ES-I3 (cell line): ENCODE data around the gene SHH.
"Not testable (repeated sequence)": the region's sequence is repeated elsewhere in the genome, so short reads cannot be mapped to it uniquely, and the experiment has no call there.

Source experiments
- H3K36me3 ChIP-seq: 2 replicates; pipeline ENCODE4 v1.6.1; 2013; ENCODE audit warnings: mild to moderate bottlenecking, low read length, control low read depth, moderate library complexity; ENCODE audit not compliant: insufficient read depth
- H3K4me1 ChIP-seq: 2 replicates; pipeline ENCODE4 v1.6.1; 2013; ENCODE audit warnings: mild to moderate bottlenecking, control low read depth, low read length; ENCODE audit not compliant: insufficient read depth
- H3K9ac ChIP-seq: 2 replicates; pipeline ENCODE4 v1.6.1; 2013; ENCODE audit warnings: low read depth, mild to moderate bottlenecking, low read length, moderate library complexity
- H3K9me3 ChIP-seq: 2 replicates; pipeline ENCODE4 v1.6.1; 2013; ENCODE audit warnings: mild to moderate bottlenecking, low read length, moderate library complexity; ENCODE audit not compliant: control insufficient read depth, insufficient read depth

The SHH gene

DNA sequence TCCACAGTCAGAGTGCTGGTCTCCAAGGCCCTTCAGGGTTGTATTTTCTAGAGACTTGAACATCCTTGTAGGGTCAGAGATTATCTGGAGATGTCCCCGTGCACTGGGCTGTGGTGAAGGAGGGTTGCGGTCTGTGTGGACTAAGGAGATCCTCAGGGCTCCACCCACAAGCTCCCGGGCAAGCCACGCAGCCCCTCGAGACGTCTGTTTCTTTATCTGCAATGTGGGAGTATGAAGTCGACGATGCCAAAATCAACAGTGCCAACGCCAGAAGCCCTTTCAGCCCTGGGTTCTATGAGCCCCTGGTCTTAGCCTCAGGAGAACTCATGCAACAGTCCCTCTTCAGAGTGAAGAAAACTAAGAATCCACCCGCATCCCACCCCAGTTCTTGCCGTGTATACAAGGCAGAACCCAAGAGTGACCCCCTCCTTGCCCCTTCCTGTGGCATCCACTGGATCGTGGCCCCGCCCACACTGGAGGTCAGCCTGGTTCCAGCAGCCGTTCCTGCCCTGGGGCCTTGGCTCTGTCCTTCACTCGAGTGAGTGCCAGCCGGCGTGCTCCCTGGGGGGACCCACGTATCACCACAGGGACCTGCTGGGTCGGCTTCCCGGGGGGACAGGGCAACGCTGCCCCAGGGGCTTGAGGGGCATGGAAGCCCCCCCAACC is 6.0 kb upstream of the SHH start:
- no peak overlapping the region for H3K9ac ChIP-seq
- H3K36me3 ChIP-seq = no peaks in the 10 kb centered on the region
- no peaks in the 10 kb centered on the region for H3K9me3 ChIP-seq
- no peaks in the 10 kb centered on the region for H3K4me1 ChIP-seq

DNA sequence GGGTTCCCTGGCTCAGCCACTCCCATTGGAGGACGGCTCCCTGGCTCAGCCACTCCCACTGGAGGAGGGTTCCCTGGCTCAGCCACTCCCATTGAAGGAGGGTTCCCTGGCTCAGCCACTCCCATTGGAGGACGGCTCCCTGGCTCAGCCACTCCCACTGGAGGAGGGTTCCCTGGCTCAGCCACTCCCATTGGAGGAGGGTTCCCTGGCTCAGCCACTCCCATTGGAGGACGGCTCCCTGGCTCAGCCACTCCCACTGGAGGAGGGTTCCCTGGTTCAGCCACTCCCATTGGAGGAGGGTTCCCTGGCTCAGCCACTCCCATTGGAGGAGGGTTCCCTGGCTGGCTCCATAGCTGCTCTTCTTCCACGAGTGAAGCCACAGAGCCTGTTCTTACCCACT is 5.3 kb upstream of the SHH start:
- not testable (repeated sequence) for H3K36me3 ChIP-seq, H3K9me3 ChIP-seq, H3K9ac ChIP-seq, H3K4me1 ChIP-seq

DNA sequence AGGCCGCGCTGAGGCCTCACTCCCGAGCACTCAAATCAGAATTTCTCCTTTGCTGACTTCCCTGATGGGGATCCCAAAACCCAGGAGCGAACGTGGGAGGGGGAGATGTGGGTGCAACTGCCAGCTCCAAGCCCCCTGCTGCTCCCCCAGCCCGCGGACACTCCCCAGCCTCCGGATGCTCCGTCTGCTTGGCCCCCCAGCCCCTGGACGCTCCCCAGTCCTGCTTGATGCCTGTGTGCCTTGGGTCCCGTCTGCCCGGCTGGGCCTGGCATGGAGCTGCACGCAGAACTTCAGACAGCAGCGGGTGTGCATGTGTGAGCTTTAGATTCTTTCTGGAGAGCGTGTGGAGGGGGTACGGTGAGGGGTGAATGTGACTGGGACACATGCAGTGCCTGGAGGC is 4.7 kb upstream of the SHH start:
- Histone ChIP-seq H3K9ac (no peak overlapping the region), H3K9me3 (no peaks in the 10 kb centered on the region), H3K4me1 (no peaks in the 10 kb centered on the region), H3K36me3 (no peaks in the 10 kb centered on the region)

DNA sequence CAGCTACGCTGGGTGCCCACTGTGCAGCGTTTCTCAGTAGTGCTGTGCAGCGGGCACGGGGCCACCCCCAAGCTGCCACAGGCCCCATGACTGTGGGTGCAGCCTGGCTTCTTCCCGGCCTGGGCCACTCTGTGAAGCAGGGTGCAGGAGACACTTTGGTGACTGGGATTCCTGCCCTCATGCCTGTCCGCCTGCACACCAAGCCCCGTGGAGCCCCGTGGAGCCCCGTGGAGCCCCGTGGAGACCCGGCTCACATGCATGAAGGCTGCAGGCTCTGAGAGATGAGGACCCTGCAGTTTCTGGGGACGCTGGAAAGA is 3.9 kb upstream of the SHH start:
- H3K36me3 ChIP-seq = no peaks in the 10 kb centered on the region
- H3K9ac ChIP-seq = no peak overlapping the region
- no peaks in the 10 kb centered on the region; the same call in 1 of the 2 replicates for H3K4me1 ChIP-seq
- no peaks in the 10 kb centered on the region for H3K9me3 ChIP-seq

DNA sequence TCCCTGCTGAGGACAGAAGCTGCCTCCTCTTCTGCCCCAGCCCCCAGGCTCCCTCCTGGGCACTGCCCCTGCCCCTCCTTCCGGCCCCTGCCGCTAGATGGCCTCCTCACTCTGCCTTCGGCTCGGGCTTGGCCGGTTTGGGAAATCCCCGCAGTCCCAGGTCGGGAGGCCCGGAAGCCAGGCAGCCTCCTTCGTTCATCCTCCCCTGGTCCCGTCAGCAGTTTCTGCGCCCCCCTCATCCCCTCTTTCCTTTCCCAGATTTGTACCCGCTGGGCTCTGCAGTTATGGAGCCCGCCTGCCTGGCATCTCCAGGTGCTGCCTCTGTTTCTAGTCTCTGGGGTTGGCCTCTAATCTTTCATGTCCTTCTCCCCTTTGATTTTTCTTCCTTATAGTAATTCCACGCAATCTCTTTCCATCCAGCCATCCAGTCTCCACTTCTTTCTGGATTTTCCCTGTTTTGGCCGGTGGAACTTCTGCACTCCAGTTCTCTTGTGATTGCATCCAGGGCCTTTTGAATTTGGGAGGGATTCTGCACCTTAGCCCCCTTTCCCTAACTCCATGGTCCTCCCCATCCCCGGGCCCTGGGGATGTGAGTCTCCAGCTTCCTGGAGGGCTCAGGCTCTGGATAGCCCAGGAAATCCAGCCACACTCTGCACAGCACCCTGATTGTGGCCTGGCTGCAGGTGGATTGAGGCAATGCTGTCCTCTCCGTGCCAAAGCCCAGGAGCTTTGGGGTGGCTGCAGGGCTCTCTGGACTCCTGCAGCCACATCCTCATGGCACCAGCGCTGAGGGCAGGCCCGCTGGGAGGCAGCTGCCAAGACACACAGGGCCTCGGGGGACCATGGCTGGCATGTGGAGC is 3.3 kb upstream of the SHH start:
- no peak overlapping the region for H3K9ac ChIP-seq

DNA sequence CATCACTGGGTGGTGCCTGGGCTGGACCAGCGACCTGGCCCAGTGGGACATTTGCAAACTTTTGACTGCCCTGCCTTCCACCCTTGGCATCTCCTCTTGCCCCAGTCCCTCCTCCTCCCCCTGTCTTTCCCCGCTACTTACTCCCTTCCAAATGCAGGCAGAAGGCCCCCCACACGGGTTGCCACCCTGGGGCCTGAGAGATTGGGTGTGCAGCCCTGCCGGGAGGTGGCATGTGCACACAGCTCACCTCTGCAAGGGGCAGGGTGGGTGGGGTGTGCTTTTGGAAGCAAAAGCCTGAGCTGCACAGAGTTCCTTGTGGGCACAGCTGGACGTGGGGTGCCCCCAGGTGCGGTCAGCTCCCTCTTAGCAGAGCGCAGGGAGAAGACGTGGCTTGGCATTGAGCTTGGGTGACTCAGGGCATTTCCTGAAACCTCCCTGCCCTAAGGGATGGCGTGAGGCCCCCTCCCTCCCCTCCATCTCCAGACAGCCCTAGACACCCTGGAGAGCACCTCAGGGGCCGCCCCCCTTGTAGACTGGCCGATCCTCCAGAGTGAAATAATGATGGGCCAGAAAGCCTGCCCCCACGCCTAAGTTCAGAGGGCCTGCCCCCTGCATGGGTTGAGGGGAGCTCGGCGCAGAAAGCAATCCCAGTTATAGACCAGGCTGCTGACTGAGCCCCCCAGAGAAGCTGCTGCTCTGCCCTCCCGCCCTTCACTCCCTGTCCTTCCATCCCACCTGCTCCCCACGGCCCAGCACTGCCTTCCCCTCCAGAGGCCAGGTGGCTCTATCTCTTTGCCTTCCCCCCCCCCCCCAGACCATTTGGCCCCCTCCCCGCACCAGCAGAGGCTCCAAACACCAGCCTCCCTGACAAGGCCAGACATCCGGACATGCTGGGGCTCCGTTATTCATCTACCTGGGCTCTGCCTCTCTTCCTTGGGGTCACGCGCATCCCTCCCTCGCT is 2.3 kb upstream of the SHH start:
- Histone ChIP-seq H3K9me3 (no peaks in the 10 kb centered on the region), H3K36me3 (no peaks in the 10 kb centered on the region), H3K4me1 (peaks cover 2% of the 10 kb centered on the region; the same call in 1 of the 2 replicates), H3K9ac (no peak overlapping the region)

More for the DNA sequence above, 3.3 kb upstream of the SHH start:
- Histone ChIP-seq H3K36me3 (no peaks in the 10 kb centered on the region), H3K9me3 (no peaks in the 10 kb centered on the region), H3K4me1 (peaks cover 2% of the 10 kb centered on the region; the same call in 1 of the 2 replicates)

DNA sequence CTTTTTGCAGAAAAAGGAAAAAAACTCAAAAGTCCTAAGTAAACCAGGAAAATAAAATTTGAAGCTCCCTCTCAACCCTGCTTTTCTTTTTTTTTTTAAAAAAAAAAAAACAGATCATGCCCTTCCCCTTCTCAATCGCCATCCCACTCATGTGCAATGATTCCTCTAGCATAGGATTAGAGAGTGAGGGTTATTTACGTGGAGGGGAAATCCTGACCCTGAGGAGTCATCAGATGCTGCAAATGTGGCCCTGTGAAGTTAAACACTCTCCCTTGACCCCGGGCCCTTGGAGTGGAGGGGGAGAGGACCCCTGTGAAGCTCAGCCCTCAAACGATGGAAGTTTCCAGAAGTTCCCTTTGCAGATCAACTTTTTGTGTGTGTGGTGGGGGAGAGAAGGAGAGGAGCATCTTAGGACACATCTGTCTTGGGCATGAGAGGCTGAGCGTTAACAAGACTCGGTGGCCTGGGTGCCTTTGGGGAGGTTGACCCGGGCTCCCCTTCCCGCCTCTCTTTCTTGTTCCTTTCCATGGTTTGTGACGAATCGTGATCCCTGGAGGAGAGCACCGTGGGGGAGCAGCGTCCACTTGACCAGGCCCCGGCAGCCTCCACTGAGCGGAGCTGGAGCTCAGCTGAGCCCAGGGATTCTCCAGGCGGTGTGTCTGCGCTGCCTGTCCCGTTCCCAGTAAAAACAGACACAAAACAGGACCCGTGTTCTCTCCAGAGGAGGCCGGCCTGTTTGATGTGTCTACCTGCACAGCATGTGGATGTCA is 1.5 kb upstream of the SHH start:
- Histone ChIP-seq H3K9ac (no peak overlapping the region), H3K36me3 (no peaks in the 10 kb centered on the region), H3K9me3 (no peaks in the 10 kb centered on the region)

DNA sequence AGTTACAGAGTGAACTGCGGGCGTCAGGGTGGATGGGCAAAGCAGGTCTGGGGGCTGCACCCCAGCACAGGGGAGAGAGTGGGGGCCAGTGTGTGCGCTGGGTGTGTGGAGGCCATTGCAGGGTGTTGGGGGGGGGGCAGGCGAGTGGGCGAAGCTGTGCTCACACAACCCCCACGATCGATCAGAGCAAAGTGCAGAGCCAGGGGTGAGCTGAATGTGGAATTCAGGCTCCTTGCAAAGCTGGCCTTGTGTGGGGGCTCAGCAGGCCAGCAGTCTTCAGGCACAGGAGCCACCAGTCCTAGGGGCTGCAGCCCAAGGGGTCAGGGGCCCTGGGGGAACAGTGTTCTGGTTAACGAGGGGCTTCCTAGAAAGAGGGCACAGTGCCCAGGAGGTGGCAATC is 862 bp upstream of the SHH start:
- H3K9me3 ChIP-seq = no peaks in the 10 kb centered on the region
- no peaks in the 10 kb centered on the region for H3K36me3 ChIP-seq
- peaks cover 2% of the 10 kb centered on the region; the same call in 1 of the 2 replicates for H3K4me1 ChIP-seq
- H3K9ac ChIP-seq = no peak overlapping the region

More for the DNA sequence above, 1.5 kb upstream of the SHH start:
- H3K4me1 ChIP-seq = peaks cover 2% of the 10 kb centered on the region; the same call in 1 of the 2 replicates

DNA sequence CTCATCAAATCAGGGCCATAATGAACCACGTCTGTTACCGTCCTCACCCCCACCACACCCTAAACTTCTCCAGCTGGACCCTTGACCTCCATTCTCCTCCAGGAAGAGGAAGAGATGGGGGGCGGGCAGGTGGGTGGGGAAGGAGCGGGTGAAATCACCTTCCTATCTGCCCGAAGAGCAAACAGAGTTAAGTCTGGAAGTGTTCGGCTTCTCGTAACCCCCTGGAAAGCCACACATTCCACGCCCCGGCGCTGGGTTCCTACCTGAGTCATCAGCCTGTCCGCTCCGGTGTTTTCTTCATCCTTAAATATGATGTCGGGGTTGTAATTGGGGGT is 736 bp downstream of the SHH start:
- Histone ChIP-seq H3K9me3 (no peaks in the 10 kb centered on the region), H3K4me1 (peaks cover 5% of the 10 kb centered on the region; the same call in 1 of the 2 replicates), H3K9ac (peak overlapping the region; percentile 12; the same call in 1 of the 2 replicates), H3K36me3 (no peaks in the 10 kb centered on the region)

DNA sequence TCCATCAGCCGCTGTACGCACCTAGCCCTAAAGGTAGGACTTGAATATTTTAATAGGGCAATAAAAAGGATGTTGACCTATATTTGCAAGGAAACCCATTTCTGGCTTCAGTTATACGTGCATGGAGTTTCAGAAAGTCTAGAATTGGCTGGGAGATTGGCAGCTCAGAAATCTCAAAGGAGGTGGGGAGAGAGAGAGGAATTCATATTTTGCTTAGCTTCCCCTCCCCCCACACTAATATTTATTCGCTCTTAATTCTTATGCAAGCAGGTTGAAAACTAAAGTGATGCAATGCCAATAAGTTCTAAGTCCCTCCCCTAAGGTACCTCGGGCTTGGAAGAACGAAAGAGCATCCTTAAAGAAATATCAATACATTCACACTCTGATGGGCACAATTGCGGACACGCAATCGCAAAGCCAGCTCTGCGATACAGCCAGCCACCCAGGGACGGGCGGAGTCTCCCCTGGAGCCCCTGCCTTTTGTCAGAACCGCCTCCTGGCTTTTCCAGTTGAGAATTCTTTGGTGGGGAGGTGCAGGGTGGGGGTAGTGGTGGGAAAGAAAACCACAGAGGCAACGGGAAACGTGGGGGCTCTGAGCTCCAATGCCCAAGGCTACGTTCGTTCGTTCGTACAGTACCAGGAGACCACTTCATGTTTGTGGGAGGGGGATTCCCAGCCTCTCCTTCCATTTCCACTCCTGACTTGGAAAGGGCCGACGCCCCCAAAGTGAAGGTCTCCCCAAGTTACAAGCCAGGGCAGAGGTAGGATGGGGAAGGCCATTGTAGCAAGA is 1.3 kb downstream of the SHH start:
- Histone ChIP-seq H3K9ac (no peak overlapping the region; the same call in 1 of the 2 replicates), H3K9me3 (no peaks in the 10 kb centered on the region), H3K4me1 (peaks cover 5% of the 10 kb centered on the region; the same call in 1 of the 2 replicates), H3K36me3 (no peaks in the 10 kb centered on the region)

DNA sequence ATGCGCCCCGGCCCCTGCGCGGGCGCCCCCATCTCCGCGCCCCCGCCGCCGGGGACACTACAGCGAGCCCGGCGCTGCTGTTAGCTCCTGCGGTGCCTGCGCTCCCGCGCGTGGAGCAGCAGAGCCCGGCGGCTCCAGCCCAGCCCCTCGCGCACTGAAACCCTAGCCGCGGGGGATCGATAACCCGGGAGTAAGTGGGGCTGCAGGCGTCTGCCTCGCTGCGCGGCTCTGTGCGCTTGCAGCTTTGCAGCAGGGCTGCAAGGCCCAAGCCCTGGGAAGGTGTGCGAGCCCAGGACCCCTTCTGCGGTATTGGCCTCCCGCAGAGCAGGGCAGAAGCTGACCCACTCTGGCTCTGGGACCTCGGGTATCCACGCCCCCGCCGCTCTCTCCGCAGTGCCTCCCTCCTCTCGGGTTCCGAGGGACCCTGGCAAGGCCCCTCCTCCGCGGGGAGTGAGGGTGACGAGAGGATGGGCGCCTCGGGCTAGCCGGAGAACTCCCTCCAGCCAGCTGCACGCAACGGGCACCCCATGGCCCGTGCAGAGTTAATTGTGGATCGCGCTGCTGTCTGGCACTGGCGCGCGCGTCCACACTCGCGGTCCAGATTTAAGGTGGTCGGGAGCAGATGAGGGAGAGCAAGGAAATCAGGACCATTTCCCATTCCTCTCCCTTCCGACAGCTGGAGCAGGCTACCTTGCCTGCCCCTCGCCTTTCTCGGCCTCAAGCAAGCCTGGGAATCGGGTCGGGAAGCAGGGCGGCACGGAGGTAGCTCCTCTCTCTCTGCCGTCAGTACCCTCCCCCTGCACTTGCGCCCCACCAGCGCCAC is 2.1 kb downstream of the SHH start:
- Histone ChIP-seq H3K4me1 (peaks cover 5% of the 10 kb centered on the region; the same call in 1 of the 2 replicates), H3K9ac (peak overlapping the region; percentile 57; the same call in 1 of the 2 replicates), H3K36me3 (no peaks in the 10 kb centered on the region), H3K9me3 (no peaks in the 10 kb centered on the region)

DNA sequence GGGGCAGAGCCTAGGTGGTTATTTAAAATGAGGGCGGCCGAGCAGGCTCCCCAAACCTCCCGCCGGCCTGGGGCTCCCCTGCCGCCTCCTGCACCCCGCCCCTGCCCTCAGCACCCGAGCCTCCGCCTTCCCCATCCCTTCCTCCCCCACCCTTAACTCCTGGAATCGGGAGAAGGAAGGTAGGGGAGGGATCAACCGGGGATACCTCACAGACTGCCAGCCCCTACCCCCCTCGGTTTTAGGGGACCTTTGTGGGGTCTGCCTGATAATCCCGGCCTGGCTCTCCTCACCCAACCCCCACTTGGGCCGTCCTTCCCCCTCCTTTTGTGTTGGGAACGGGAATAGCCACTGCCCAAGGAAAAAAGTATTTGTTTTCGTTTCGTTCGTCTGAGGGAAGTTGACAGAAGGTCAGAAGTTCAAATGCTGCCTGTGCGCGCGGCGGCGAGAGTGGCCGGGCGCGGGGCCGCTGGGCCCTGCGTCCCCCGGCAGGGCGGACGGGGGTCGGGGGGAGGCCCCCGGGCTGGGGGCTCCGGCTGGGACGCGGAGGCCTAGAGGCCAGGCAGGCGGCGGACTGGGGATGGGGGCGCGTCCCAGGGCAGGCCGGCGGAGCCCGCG is 2.8 kb downstream of the SHH start:
- H3K9ac ChIP-seq = peak overlapping the region; percentile 57; the same call in 1 of the 2 replicates

More for the DNA sequence above, 2.8 kb downstream of the SHH start:
- H3K36me3 ChIP-seq = no peaks in the 10 kb centered on the region
- peaks cover 5% of the 10 kb centered on the region; the same call in 1 of the 2 replicates for H3K4me1 ChIP-seq
- H3K9me3 ChIP-seq = no peaks in the 10 kb centered on the region
